NCI-H187 treated with DMSO at 0.1 percent for 48 hours (cell line): ENCODE measurements around the gene HOXD3.

Experiments used
- DNase-seq: peaks from one replicate; lab custom pipeline; 2025; lab: John Stamatoyannopoulos, UW

Gene HOXD3

DNA sequence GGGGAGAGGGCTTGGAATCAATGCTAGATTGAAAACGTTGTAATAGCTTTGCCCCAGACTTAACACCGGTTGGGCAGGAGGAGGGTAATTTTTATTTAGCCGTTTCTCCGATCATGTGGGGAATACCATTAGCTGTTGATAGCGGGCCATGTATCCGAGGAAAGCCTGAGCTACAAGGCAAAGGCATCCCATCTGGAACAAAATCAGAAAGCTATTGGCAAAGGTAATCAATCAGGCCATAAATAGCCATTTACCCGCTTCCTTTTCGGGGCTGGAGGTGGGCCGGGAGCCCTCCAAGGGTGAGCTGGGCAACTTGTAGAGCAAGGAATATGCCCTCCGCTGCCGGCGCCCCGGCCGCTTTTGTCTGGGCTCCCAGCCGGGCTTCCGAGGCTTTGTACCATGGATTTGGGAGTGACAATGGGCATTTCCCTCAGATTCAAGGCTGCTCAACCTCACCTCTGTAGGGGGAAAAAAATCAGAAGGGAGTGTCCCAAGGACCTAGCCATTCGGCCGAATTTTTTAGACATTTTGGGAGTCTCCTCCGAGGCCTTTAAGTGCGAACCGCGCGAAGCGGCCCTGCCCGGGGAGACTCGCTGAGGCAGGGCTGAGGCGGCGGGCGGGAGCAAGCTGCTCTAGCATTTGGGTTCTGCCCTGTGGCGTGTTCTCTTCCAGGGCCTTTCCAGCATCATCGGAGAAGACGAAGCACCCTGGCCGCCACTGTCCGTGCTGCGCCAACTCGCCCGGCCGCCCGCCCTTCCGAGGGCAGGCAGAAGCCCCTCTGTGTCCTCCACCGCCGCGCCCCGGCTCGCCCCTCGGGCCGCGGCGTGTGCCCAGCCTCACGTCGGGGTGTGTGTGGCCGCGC lies 35.7 kb upstream of the HOXD3 start:
- no peak for DNase-seq

DNA sequence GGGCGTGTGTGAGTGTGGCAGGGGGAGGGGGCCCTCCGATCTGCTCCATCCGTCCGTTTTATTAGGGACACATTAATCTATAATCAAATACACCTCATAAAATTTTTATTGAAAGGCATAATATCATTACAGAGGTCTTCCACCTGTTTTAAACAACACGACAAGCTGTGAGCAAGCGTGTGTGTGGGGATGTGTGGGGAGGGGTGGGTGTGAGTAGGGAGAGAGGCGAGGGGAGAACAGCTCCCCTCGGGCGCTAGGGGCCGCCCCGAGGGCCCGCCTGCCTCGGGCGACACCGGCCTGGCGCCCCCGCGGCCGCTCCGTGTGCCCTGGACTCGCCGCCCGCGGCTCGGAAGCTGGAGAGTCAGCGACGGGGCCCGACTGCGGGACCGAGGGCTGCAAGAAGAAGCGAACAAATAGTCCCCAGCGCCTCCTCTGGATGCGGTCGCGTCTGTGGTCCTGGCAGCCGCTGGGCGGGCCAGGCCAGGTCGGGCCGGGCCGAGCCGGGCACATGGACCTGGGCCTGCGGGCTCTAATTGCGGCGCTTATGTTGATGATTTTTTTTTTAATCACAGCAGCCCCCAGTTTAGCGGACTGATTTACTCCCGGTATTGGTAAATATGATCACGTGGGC lies 34.9 kb upstream of the HOXD3 start:
- DNase-seq = no peak

DNA sequence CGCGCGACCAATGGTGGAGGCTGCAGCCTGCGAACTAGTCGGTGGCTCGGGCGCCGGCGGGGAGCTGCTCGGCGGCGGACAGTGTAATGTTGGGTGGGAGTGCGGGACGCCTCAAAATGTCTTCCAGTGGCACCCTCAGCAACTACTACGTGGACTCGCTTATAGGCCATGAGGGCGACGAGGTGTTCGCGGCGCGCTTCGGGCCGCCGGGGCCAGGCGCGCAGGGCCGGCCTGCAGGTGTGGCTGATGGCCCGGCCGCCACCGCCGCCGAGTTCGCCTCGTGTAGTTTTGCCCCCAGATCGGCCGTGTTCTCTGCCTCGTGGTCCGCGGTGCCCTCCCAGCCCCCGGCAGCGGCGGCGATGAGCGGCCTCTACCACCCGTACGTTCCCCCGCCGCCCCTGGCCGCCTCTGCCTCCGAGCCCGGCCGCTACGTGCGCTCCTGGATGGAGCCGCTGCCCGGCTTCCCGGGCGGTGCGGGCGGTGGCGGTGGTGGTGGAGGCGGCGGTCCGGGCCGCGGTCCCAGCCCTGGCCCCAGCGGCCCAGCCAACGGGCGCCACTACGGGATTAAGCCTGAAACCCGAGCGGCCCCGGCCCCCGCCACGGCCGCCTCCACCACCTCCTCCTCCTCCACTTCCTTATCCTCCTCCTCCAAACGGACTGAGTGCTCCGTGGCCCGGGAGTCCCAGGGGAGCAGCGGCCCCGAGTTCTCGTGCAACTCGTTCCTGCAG lies 34.3 kb upstream of the HOXD3 start, which contains the start of gene HOXD9:
TSS of gene HOXD9 (plus strand) at position 37 of the 728 bp plus-strand sequence. CDS start at position 87, 50 bp downstream.
- DNase-seq = no peak

DNA sequence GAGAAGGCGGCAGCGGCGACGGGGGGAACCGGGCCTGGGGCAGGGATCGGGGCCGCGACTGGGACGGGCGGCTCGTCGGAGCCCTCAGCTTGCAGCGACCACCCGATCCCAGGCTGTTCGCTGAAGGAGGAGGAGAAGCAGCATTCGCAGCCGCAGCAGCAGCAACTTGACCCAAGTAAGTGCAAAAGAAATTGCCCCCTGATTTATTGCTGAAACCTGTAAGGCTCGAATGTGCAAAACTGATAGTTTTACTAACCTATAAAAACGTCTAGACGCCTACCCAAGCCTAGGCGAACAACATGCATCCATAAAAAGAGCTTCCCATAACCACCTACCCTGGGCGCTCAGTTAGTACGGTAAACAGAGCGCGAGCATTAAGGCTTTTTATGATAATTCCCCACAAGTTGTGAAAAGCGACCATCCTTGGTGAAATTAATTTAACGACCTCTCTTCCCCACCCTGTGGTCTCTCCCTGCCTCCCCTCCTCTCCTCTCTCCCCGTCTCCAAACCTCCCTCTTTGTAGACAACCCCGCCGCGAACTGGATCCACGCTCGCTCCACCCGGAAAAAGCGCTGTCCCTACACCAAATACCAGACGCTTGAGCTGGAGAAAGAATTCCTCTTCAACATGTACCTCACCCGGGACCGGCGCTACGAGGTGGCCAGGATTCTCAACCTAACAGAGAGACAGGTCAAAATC lies 33.5 kb upstream of the HOXD3 start:
- no peak for DNase-seq

DNA sequence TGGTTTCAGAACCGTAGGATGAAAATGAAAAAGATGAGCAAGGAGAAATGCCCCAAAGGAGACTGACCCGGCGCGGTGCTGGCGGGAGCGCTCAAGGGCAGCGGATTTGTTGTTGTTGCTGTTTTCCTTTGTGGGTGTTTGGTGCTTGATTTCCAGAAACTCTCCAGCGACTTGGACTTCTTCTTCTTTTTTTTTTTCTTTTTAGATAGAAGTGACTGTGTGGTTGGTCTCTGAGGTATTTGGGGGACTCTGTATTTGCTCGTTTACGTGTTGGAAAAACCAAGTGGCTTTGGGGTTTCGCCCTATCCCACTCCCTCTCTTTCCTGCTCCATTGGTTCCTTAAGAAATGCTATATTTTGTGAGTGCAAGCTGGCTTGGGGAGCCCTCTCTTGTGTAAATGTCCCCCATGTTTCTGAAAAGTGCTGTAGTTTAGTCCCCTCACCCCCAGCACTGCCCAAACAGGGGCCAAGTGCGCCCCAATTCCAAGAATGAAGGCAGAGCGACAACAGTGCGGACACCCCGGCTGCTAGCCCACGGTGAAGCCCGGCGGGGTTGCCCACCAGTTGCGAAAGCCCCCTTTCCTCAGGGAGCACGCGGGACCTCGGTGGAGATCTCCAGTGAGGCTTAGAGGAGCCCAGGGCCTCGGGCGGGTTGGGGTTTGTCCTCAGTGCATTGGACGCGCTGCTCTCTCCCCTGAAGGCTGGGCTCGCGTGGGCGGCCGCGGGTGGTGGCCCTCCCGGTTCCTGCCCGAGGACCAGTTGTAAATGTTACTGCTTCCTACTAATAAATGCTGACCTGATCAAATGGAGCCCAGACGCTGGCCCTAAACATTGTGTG lies 32.8 kb upstream of the HOXD3 start:
- DNase-seq = no peak

DNA sequence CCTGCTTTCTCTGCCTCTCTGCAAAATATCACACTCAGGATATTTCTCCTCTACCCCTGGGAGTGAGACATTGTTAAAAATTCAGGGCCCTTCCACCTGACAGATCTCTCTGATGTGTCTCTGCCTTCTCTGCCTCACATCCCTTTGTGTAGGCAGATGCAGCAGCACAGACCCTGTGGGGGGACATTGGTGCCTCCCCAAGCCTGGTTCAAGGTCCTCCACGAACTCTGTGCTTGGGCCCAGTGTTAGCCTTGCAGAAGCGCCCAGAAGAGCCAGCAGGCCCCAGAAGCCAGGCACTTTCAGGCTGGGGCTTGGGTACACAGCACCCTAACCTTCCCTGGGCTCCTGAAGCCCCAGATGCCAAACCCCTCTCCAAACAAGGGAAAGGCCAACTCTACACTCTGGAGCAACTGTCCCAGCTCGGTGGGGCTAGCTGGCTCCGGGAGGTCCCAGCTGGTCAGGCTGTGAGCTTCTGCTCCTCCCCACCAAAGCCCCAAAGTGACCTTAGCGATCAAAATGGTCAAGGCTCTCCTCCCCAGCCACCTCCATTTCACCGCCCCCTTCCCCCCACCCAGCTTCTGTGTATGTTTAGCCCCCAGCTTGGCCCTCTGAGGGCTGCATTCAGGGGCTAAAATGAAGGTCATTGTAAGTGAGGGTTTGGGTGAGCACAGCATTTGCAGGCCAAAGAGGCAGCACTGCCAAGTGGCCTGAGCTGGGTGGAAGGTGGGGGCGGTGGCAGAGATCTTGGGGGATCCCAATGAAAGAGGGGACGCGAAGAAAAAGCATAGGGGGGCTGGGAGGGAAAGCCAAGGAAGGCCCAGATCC lies 31.9 kb upstream of the HOXD3 start:
- no peak for DNase-seq

DNA sequence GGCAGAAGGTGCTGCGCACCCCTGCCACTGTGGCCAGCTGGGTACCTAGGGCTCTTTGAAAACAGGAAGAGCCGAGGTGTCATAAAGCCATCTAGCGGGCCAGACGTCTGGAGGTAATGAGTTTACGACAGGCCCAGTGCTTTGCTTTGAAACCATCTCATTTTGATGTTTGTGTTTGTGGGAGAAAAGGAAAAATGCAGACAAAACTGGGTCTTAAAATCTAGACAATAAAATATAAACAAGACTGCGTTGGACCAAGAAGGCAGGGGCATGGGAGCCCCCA lies 31.4 kb upstream of the HOXD3 start:
- no peak for DNase-seq

DNA sequence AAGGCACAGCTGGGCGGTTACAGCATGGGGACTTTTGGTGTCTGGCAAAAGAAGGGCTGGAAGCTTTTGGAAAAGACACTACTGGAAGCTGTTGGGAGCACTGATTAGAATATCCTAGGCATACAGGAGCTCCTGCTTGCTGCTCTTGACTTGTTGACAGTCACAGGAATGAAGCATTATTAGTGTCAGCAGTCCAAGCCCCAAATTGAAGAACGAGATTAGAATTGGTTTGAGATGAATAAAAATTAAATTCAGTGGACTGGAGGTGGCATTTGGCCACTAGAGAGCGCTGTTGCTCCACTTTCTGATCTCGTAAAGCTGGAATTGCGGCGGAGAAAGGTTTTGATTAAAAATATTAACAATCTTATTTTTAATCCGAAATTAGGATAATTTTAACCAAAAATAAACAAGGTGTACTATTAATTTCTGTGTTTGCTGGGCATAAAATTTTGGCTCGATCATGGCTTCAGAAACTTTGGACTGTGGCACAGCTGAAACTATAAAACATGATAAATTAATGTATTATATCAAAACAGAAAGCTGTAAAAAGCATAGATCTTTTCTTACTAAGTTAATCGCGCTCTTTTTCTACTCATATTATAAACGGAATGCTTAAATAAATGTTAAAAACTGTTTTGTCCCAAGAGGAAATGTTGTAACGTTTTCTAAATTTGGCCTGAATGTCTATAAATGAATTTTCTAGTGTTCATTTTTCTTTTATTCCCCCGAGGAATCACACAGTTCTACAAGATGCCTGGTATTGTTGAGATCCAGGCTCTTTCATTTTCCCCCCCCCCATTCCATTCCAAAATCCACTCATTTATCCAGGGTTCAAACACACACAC lies 30.0 kb upstream of the HOXD3 start:
- DNase-seq = no peak

DNA sequence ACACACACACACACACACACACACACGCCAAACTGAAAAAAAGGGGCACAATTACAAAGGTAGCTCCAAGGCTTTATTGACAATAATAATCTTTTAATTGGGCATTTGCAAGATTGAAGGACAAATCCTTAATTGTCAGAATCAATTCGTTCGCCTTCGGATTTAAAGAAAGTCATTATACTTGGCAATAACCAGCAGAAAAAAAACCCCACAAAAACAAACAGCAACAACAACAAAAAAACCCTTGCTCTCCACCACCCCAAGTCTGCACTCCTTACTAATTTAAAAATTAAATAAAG lies 29.4 kb upstream of the HOXD3 start:
- DNase-seq = no peak

DNA sequence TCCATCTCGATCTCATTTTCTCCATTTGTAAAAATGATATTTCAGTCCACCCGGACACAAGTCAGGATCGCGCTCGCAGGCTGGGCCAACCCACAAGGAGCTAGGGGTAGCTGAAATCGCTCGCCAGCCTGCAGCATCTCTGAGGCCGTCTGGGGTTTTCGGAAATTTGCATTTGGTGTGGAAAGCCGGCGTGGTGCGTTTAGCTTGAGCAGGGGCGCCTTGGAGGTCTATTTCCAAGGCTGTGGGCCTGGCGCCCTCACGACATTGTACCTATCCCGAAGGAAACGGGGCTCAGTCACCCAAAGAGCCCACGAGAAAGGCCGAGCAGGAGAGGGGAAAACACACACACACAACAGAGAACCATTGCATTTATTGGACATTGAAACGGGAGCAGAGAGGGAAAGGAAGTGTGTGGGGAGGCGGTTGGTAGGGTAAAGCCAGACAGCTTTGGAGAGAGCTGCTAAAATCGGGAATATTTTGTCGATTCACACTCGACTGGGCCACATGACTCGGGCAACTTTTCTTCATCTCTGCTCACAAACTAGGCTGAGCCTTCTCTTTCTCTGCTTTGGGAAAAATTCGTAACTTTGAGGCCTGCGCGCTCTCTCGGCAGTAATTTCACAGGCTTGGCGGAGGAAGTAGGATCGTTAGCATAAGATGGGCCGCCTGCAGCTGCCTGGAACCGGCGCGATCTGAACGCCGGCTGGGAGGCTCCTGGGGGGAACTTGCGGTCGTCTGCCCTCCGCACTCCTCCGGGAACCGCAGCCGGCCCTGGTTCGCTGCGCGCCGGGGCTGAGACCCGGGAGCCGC lies 28.7 kb upstream of the HOXD3 start:
- DNase-seq = no peak

DNA sequence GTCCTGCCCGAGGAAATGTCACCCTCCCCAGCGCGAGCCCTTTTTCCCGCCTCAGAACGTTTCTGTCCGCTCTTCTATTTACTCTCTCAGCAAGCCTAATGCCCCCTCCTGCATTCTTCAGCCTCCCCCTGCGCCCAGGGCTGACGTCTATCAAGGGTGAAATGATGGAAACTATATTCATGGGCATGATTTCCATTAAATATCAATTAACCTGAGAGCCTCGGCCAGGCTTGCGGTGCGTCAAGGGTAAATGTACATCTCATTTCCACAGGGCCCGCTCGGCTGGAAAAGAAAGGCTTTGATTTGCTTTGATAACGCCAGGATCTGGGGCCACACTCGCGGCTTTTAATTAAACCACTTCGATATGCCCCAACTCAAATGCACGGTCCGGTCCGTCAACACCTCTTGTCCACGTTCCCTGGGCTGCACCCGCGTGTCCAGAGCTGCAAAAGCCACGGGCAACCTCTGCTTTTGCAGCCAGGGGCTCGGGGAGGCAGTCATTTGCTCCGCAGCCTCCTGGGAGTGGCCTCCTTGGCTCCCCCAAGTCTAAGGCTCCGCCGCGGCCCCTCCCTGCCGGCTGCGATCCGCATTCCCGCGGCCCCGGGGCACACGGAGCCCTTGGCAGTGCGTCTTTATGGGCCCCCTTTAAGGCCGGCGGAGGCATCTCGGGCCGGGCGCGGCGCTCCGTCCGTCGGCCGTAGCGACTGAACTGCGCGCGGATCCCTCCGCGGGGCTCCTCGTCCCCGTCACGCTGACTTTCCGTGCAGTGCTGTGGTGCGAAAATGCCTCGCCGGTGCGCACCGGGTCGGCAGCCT lies 27.9 kb upstream of the HOXD3 start, which contains the start of gene HOXD8:
TSS of gene HOXD8 (plus strand) at position 724 of the 815 bp plus-strand sequence. CDS start 662 bp downstream, outside the sequence.
- DNase-seq = no peak

DNA sequence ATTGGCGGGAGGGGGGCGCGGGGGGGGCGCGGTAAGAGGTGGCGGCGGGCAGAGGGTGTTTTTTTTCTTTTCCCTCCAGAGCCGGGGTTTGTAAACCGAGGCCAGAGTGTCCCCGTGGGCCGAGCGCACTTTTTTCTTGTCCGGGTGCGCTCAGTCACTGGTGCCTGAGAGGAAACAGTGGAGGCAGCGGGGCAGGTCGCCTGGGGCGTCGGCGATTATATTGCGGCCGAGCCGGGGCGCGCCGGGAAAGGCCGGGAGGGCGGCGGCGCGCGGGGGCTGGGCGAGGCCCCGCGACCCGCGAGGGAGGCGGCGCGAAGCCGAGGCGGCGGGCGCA lies 27.3 kb upstream of the HOXD3 start:
- DNase-seq = no peak

DNA sequence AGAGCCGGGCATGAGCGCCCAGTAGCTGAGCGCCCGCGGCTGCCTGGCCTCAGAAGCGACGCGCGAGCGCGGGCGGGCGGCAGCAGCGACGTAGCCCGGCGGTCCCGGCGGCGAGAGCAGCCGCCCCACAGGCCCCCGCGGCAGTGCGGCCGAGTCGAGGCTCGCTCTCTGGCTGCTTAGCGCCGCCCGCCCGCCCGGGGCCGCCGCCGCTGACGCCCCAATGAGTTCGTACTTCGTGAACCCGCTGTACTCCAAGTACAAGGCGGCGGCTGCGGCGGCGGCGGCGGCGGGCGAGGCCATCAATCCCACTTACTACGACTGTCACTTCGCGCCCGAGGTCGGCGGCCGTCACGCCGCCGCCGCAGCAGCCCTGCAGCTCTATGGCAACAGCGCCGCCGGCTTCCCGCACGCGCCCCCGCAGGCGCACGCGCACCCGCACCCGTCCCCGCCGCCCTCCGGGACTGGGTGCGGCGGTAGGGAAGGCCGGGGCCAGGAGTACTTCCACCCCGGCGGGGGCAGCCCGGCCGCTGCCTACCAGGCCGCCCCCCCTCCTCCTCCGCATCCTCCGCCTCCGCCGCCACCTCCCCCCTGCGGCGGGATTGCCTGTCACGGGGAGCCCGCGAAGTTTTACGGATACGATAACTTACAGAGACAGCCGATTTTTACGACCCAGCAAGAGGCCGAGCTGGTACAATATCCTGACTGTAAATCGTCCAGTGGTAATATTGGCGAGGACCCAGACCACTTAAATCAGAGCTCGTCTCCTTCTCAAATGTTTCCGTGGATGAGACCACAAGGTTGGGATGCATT lies 26.8 kb upstream of the HOXD3 start:
- no peak for DNase-seq

DNA sequence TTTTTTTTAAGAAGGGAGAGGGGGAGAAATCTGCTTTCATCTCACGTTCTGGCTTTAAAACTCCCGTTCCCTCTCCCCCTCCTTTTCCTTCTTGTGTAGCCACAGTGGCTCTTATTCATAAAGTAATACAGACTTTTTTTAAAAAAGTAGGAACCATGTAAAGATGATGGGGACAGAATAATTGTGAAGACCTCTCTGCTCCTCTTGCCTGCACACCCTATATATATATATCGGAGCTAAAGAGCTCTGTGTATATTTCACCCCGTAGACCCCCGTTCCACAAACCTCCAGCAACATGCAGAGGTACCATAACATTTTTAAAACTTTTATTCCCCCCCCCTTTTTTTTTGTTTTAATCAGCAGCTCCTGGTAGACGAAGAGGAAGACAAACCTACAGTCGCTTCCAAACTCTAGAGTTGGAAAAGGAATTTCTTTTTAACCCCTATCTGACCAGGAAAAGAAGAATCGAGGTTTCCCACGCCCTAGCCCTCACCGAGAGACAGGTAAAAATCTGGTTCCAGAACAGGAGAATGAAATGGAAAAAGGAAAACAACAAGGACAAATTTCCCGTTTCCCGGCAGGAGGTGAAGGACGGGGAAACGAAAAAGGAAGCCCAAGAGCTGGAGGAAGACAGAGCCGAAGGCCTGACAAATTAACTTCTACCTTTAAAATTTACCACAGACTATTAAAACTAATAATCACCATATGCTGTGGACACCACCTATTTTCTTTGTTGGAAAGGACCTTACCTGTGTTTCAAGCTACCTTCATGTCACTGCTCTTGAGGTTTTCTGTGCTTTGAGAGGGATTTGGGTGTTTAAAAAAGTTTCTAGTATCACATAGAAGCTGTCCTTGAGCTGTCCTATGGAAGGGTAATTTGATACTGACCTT lies 25.9 kb upstream of the HOXD3 start:
- DNase-seq = no peak

DNA sequence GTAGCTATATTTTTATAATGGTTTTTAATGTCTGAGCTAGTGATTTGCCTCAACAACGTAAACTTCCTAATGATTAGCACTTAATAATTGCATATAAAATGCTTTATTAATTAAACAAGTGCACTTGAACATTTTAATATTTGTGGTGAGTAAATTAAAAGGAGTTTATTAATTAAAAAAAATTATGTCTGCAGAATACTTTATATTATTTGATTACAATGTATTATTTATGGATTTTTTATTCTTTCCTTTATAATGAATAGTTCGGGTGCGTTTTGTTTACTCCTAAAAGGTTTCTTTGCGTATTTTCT lies 25.3 kb upstream of the HOXD3 start:
- no peak for DNase-seq
